ENCODE measurements around the gene MYD88. TPM values are rescaled to one million over a fixed set of nuclear protein-coding genes. Genes with fewer than 3 reads are reported as not detected.

MYD88 gene
- total RNA-seq, 1 donor from 2014 or later = 55.8 TPM

DNA sequence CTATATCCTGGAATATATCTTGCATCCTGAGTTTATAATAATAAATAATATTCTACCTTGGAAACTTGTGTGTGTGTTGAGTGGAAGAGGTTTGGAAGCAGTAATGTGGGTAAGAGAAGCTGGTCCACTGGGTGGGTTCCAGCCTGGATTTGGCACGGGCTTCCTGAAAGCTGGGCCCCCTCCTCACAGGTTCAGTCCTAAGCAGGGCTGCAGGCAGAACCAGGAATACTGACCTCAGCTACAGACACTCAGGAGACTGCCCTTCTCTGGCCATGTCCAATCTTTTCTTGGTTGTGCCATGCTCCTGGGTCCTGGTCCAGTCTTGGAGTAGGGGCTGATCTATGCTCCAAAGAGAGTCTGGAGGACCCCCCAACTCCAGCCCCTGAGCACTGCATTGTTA is 4.5 kb downstream of the MYD88 start:
- Histone ChIP-seq H3K36me3 (ENCODE audit: insufficient read depth, low read length) (no peaks in the 10 kb centered on the region), H3K79me2 (ENCODE audit: insufficient read depth, low read length) (peaks cover 19% of the 10 kb centered on the region), H4K20me1 (ENCODE audit: insufficient read depth, low read length) (peaks cover 6% of the 10 kb centered on the region), H3K9me3 (ENCODE audit: insufficient read depth, low read depth, low read length) (no peaks in the 10 kb centered on the region), H3K4me2 (ENCODE audit: low read length) (no peak overlapping the region), H3K4me1 (ENCODE audit: insufficient read depth, low read length) (peaks cover 14% of the 10 kb centered on the region), H3K4me3 (ENCODE audit: insufficient read depth, low read depth, low read length) (no peak overlapping the region), H2AFZ (ENCODE audit: low read depth, low read length) (no peak overlapping the region), H3K27me3 (ENCODE audit: insufficient read depth, low read length) (no peaks in the 10 kb centered on the region), H3K27ac (ENCODE audit: low read depth, low read length) (no peak overlapping the region), H3K9ac (ENCODE audit: low read length) (no peak overlapping the region)
- H3K4me1 Mint-ChIP-seq (ENCODE audit: low read depth, unreplicated experiment) = peaks cover 19% of the 10 kb centered on the region
- H3K36me3 Mint-ChIP-seq (ENCODE audit: low read depth, unreplicated experiment) = peaks cover 18% of the 10 kb centered on the region
- TF ChIP-seq CTCF (IDR thresholded peaks at IDR 0.05; ENCODE audit: insufficient read depth, low read depth, low read length) = no peak
- no peak for TF ChIP-seq EZH2 (IDR thresholded peaks at IDR 0.05; ENCODE audit: insufficient read depth, low read length)
- FAIRE-seq (no peak), DNase-seq (ENCODE audit: low read depth) (no peak)
- peaks cover 3% of the 10 kb centered on the region for H3K9me3 Mint-ChIP-seq (ENCODE audit: unreplicated experiment)
- no peak overlapping the region for H3K27ac Mint-ChIP-seq (ENCODE audit: unreplicated experiment)
- H3K4me3 Mint-ChIP-seq (ENCODE audit: unreplicated experiment) = no peak overlapping the region
- no peaks in the 10 kb centered on the region for H3K27me3 Mint-ChIP-seq (ENCODE audit: low read depth, unreplicated experiment)

DNA sequence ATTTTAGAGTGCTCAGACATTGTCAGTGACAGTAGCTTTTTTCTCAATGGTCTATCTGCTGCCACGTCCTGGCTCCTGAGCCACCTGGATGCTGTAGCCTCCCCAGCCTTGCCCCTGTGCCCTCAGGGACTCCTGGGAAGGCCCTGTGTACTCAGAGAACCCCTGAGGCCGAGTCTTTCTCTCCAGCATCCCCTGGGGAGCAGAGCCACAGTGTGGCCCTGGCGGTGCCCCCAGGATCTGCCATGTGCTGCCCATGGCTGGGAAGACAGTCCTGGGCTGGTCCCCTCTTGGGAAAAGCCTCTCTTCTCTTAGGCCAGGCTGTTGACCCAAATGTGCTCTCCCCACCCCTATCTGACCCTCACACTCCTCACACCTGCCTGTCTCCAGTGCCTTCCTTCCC is 5.0 kb downstream of the MYD88 start:
- Histone ChIP-seq H3K4me3 (ENCODE audit: insufficient read depth, low read depth, low read length) (no peak overlapping the region), H3K9me3 (ENCODE audit: insufficient read depth, low read depth, low read length) (no peaks in the 10 kb centered on the region), H3K9ac (ENCODE audit: low read length) (no peak overlapping the region), H3K27ac (ENCODE audit: low read depth, low read length) (no peak overlapping the region), H3K4me1 (ENCODE audit: insufficient read depth, low read length) (peaks cover 12% of the 10 kb centered on the region), H3K27me3 (ENCODE audit: insufficient read depth, low read length) (no peaks in the 10 kb centered on the region), H4K20me1 (ENCODE audit: insufficient read depth, low read length) (peaks cover 6% of the 10 kb centered on the region), H3K79me2 (ENCODE audit: insufficient read depth, low read length) (peaks cover 19% of the 10 kb centered on the region), H3K36me3 (ENCODE audit: insufficient read depth, low read length) (no peaks in the 10 kb centered on the region), H2AFZ (ENCODE audit: low read depth, low read length) (no peak overlapping the region), H3K4me2 (ENCODE audit: low read length) (no peak overlapping the region)
- peaks cover 16% of the 10 kb centered on the region for H3K4me1 Mint-ChIP-seq (ENCODE audit: low read depth, unreplicated experiment)
- no peak overlapping the region for H3K4me3 Mint-ChIP-seq (ENCODE audit: unreplicated experiment)
- no peak for TF ChIP-seq EZH2 (IDR thresholded peaks at IDR 0.05; ENCODE audit: insufficient read depth, low read length)
- no peak for TF ChIP-seq CTCF (IDR thresholded peaks at IDR 0.05; ENCODE audit: insufficient read depth, low read depth, low read length)
- DNase-seq (ENCODE audit: low read depth) (no peak), FAIRE-seq (no peak)
- peaks cover 3% of the 10 kb centered on the region for H3K9me3 Mint-ChIP-seq (ENCODE audit: unreplicated experiment)
- H3K27me3 Mint-ChIP-seq (ENCODE audit: low read depth, unreplicated experiment) = no peaks in the 10 kb centered on the region
- peaks cover 18% of the 10 kb centered on the region for H3K36me3 Mint-ChIP-seq (ENCODE audit: low read depth, unreplicated experiment)
- H3K27ac Mint-ChIP-seq (ENCODE audit: unreplicated experiment) = no peak overlapping the region

DNA sequence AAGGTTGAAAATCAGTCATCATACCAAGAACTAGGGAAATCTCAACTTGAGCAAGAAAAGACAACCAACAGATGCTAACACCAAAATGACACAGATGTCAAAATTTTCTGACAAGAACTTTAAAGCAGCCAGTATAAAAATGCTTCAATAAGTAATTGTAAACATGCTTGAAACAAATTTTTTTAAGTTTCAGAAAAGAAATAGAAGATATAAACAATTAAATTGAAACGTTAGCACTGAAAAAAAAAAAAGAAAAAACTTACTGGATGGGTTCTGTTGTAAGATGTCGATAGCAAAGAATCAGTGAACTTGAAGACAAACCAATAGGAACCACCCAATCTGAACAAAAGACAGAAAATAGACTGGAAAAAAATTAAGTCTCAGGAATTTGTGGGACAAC is 8.0 kb downstream of the MYD88 start:
- H3K27me3 Mint-ChIP-seq (ENCODE audit: low read depth, unreplicated experiment) = no peaks in the 10 kb centered on the region
- Histone ChIP-seq H3K27me3 (ENCODE audit: insufficient read depth, low read length) (no peaks in the 10 kb centered on the region), H3K79me2 (ENCODE audit: insufficient read depth, low read length) (no peaks in the 10 kb centered on the region), H3K27ac (ENCODE audit: low read depth, low read length) (no peak overlapping the region), H2AFZ (ENCODE audit: low read depth, low read length) (no peak overlapping the region), H3K9me3 (ENCODE audit: insufficient read depth, low read depth, low read length) (no peaks in the 10 kb centered on the region), H4K20me1 (ENCODE audit: insufficient read depth, low read length) (no peaks in the 10 kb centered on the region), H3K4me1 (ENCODE audit: insufficient read depth, low read length) (peaks cover 2% of the 10 kb centered on the region), H3K36me3 (ENCODE audit: insufficient read depth, low read length) (no peaks in the 10 kb centered on the region), H3K9ac (ENCODE audit: low read length) (no peak overlapping the region), H3K4me2 (ENCODE audit: low read length) (no peak overlapping the region), H3K4me3 (ENCODE audit: insufficient read depth, low read depth, low read length) (no peak overlapping the region)
- DNase-seq (ENCODE audit: low read depth) = no peak
- FAIRE-seq = no peak
- peaks cover 3% of the 10 kb centered on the region for H3K9me3 Mint-ChIP-seq (ENCODE audit: unreplicated experiment)
- TF ChIP-seq EZH2 (IDR thresholded peaks at IDR 0.05; ENCODE audit: insufficient read depth, low read length) = no peak
- no peak for TF ChIP-seq CTCF (IDR thresholded peaks at IDR 0.05; ENCODE audit: insufficient read depth, low read depth, low read length)
- peaks cover 6% of the 10 kb centered on the region for H3K4me1 Mint-ChIP-seq (ENCODE audit: low read depth, unreplicated experiment)
- peaks cover 11% of the 10 kb centered on the region for H3K36me3 Mint-ChIP-seq (ENCODE audit: low read depth, unreplicated experiment)
- H3K4me3 Mint-ChIP-seq (ENCODE audit: unreplicated experiment) = no peak overlapping the region
- H3K27ac Mint-ChIP-seq (ENCODE audit: unreplicated experiment) = no peak overlapping the region

Measured in astrocyte (in vitro differentiated cells and primary cell).